ENCODE results near the gene ARHGAP42. TPM values are rescaled to one million over a fixed set of nuclear protein-coding genes. Genes with fewer than 3 reads are reported as not detected.
A peak's percentile ranks its signal among the peaks of the same experiment; 100 is the strongest.

ARHGAP42 gene
- under 1 TPM; 0.13 to 0.82 (median 0.49) TPM for total RNA-seq
- total RNA-seq (2013), result 0.41 TPM
- total RNA-seq, result 0 to 0.61 (median 0.17) reads per million in 29 experiments

GRCh38 chr11:100687054-100687629, at the start of gene ARHGAP42:
Gene ARHGAP42, plus strand, starts transcription at chr11:100687288. Its CDS starts 391 bp downstream, at chr11:100687679.
- Histone ChIP-seq H3K27ac (ENCODE audit: low read length) (no peak within 1 kb of the TSS), H3K9me3 (no peaks in the 10 kb centered on the region), H3K27me3 (replicated peaks in 1 of 2; ENCODE audit: control insufficient read depth in 2 of 2, extremely low read depth in 1 of 2, insufficient read depth in 2 of 2, low read length in 1 of 2) (peaks cover 0 to 14% of the 10 kb centered on the region in 2 experiments), H3K4me1 (ENCODE audit: control insufficient read depth in 1 of 2, extremely low read depth in 1 of 2, insufficient read depth in 2 of 2, low read length in 2 of 2) (peaks cover 0 to 6% of the 10 kb centered on the region in 2 experiments), H3K36me3 (ENCODE audit: control insufficient read depth in 2 of 2, extremely low read depth in 1 of 2, insufficient read depth in 1 of 2, low read length in 1 of 2) (no peaks in the 10 kb centered on the region), H3K4me3 (ENCODE audit: control insufficient read depth in 1 of 2, extremely low read depth in 1 of 2, low read length in 1 of 2) (peak within 1 kb of the TSS in 1 of 2 donors; percentile 95)
- peak; percentile 19 to 43 (median 39) for ATAC-seq (replicated peaks in 1 of 4)
- H3K27ac Mint-ChIP-seq, result peak within 1 kb of the TSS in 1 of 2 donors; percentile 52
- WGBS (ENCODE audit: insufficient coverage), result 2% methylated on average over 76 of the region's 80 CpGs
- peak in 7 of 35 experiments; percentile 1 to 10 (median 5) for DNase-seq
- H3K9me3 Mint-ChIP-seq, result peaks cover 0 to 3% (median 0%) of the 10 kb centered on the region in 3 donors
- no peaks in the 10 kb centered on the region for H3K36me3 Mint-ChIP-seq
- ChIA-PET CTCF (no interaction called here), POLR2A (no interaction called here)
- H3K27me3 Mint-ChIP-seq, result peaks cover 28 to 32% of the 10 kb centered on the region in 2 donors
- peak within 1 kb of the TSS; percentile 71 to 77 (median 75) for H3K4me3 Mint-ChIP-seq
- H3K4me1 Mint-ChIP-seq, result peaks cover 11 to 24% (median 19%) of the 10 kb centered on the region in 3 donors

- Mint-ChIP-seq H3K9me3 (peaks cover 4 to 9% (median 6%) of the 10 kb centered on the region in 3 donors), H3K27me3 (no peaks in the 10 kb centered on the region), H3K4me3 (no peak overlapping the region), H3K27ac (no peak overlapping the region), H3K4me1 (no peaks in the 10 kb centered on the region), H3K36me3 (no peaks in the 10 kb centered on the region)
- Histone ChIP-seq H3K27me3 (replicated peaks in 1 of 2; ENCODE audit: control insufficient read depth in 2 of 2, extremely low read depth in 1 of 2, insufficient read depth in 2 of 2, low read length in 1 of 2) (no peaks in the 10 kb centered on the region), H3K36me3 (ENCODE audit: control insufficient read depth in 2 of 2, extremely low read depth in 1 of 2, insufficient read depth in 1 of 2, low read length in 1 of 2) (no peaks in the 10 kb centered on the region), H3K9me3 (no peaks in the 10 kb centered on the region), H3K4me1 (ENCODE audit: control insufficient read depth in 1 of 2, extremely low read depth in 1 of 2, insufficient read depth in 2 of 2, low read length in 2 of 2) (no peaks in the 10 kb centered on the region), H3K4me3 (ENCODE audit: control insufficient read depth in 1 of 2, extremely low read depth in 1 of 2, low read length in 1 of 2) (no peak overlapping the region), H3K27ac (ENCODE audit: low read length) (no peak overlapping the region)
- no peak for DNase-seq
- 63% methylated on average over 4 of the region's 10 CpGs for WGBS (ENCODE audit: insufficient coverage)
- POLR2A ChIA-PET, result no interaction called here
- CTCF ChIA-PET, result no interaction called here
- ATAC-seq (replicated peaks in 1 of 4), result no peak
Observed at GRCh38 chr11:100637706-100638105, 49.4 kb upstream of the ARHGAP42 start.

GRCh38 chr11:100638648-100639047, 48.4 kb upstream of the ARHGAP42 start:
- no peak for DNase-seq
- no peaks in the 10 kb centered on the region for H3K36me3 Mint-ChIP-seq
- Histone ChIP-seq H3K36me3 (ENCODE audit: control insufficient read depth in 2 of 2, extremely low read depth in 1 of 2, insufficient read depth in 1 of 2, low read length in 1 of 2) (no peaks in the 10 kb centered on the region), H3K27ac (ENCODE audit: low read length) (no peak overlapping the region), H3K27me3 (replicated peaks in 1 of 2; ENCODE audit: control insufficient read depth in 2 of 2, extremely low read depth in 1 of 2, insufficient read depth in 2 of 2, low read length in 1 of 2) (no peaks in the 10 kb centered on the region), H3K9me3 (no peaks in the 10 kb centered on the region), H3K4me3 (ENCODE audit: control insufficient read depth in 1 of 2, extremely low read depth in 1 of 2, low read length in 1 of 2) (no peak overlapping the region), H3K4me1 (ENCODE audit: control insufficient read depth in 1 of 2, extremely low read depth in 1 of 2, insufficient read depth in 2 of 2, low read length in 2 of 2) (no peaks in the 10 kb centered on the region)
- no peak overlapping the region for H3K27ac Mint-ChIP-seq
- H3K4me1 Mint-ChIP-seq, result no peaks in the 10 kb centered on the region
- POLR2A ChIA-PET, result no interaction called here
- 80% methylated on average over 1 of the region's 1 CpG for WGBS (ENCODE audit: insufficient coverage)
- peaks cover 4 to 9% (median 6%) of the 10 kb centered on the region in 3 donors for H3K9me3 Mint-ChIP-seq
- ATAC-seq (replicated peaks in 1 of 4), result no peak
- H3K27me3 Mint-ChIP-seq, result no peaks in the 10 kb centered on the region
- CTCF ChIA-PET, result no interaction called here
- no peak overlapping the region for H3K4me3 Mint-ChIP-seq

- no peak overlapping the region for H3K27ac ChIP-seq (ENCODE audit: low read length)
- ChIA-PET POLR2A (no interaction called here), CTCF (no interaction called here)
- no peak overlapping the region for H3K27ac Mint-ChIP-seq
- ATAC-seq (replicated peaks in 1 of 4) (no peak), DNase-seq (no peak)
- no peaks in the 10 kb centered on the region for H3K27me3 ChIP-seq (replicated peaks in 1 of 2; ENCODE audit: control insufficient read depth in 2 of 2, extremely low read depth in 1 of 2, insufficient read depth in 2 of 2, low read length in 1 of 2)
- H3K36me3 Mint-ChIP-seq, result no peaks in the 10 kb centered on the region
- no peaks in the 10 kb centered on the region for H3K4me1 ChIP-seq (ENCODE audit: control insufficient read depth in 1 of 2, extremely low read depth in 1 of 2, insufficient read depth in 2 of 2, low read length in 2 of 2)
- H3K9me3 Mint-ChIP-seq, result peaks cover 4 to 9% (median 6%) of the 10 kb centered on the region in 3 donors
- no peaks in the 10 kb centered on the region for H3K27me3 Mint-ChIP-seq
- H3K4me1 Mint-ChIP-seq, result no peaks in the 10 kb centered on the region
- H3K36me3 ChIP-seq (ENCODE audit: control insufficient read depth in 2 of 2, extremely low read depth in 1 of 2, insufficient read depth in 1 of 2, low read length in 1 of 2), result no peaks in the 10 kb centered on the region
- no peak overlapping the region for H3K4me3 ChIP-seq (ENCODE audit: control insufficient read depth in 1 of 2, extremely low read depth in 1 of 2, low read length in 1 of 2)
- no peak overlapping the region for H3K4me3 Mint-ChIP-seq
- 69% methylated on average over 6 of the region's 9 CpGs for WGBS (ENCODE audit: insufficient coverage)
- no peaks in the 10 kb centered on the region for H3K9me3 ChIP-seq
Observed at GRCh38 chr11:100639140-100639539, 47.9 kb upstream of the ARHGAP42 start.

GRCh38 chr11:100640071-100640470, 47.0 kb upstream of the ARHGAP42 start:
- ATAC-seq (replicated peaks in 1 of 4) (no peak), DNase-seq (no peak)
- no CpG with 5 or more reads among the region's 2 CpGs for WGBS (ENCODE audit: insufficient coverage)
- Mint-ChIP-seq H3K36me3 (no peaks in the 10 kb centered on the region), H3K4me1 (no peaks in the 10 kb centered on the region), H3K27ac (no peak overlapping the region), H3K4me3 (no peak overlapping the region), H3K27me3 (no peaks in the 10 kb centered on the region), H3K9me3 (peaks cover under 1 to 6% (median 5%) of the 10 kb centered on the region in 3 donors)
- CTCF ChIA-PET, result no interaction called here
- Histone ChIP-seq H3K4me1 (ENCODE audit: control insufficient read depth in 1 of 2, extremely low read depth in 1 of 2, insufficient read depth in 2 of 2, low read length in 2 of 2) (no peaks in the 10 kb centered on the region), H3K27ac (ENCODE audit: low read length) (no peak overlapping the region), H3K9me3 (no peaks in the 10 kb centered on the region), H3K4me3 (ENCODE audit: control insufficient read depth in 1 of 2, extremely low read depth in 1 of 2, low read length in 1 of 2) (no peak overlapping the region), H3K27me3 (replicated peaks in 1 of 2; ENCODE audit: control insufficient read depth in 2 of 2, extremely low read depth in 1 of 2, insufficient read depth in 2 of 2, low read length in 1 of 2) (no peaks in the 10 kb centered on the region), H3K36me3 (ENCODE audit: control insufficient read depth in 2 of 2, extremely low read depth in 1 of 2, insufficient read depth in 1 of 2, low read length in 1 of 2) (no peaks in the 10 kb centered on the region)
- POLR2A ChIA-PET, result no interaction called here

GRCh38 chr11:100640646-100641045, 46.4 kb upstream of the ARHGAP42 start:
- H3K27me3 ChIP-seq (replicated peaks in 1 of 2; ENCODE audit: control insufficient read depth in 2 of 2, extremely low read depth in 1 of 2, insufficient read depth in 2 of 2, low read length in 1 of 2), result no peaks in the 10 kb centered on the region
- CTCF ChIA-PET, result no interaction called here
- Mint-ChIP-seq H3K4me1 (no peaks in the 10 kb centered on the region), H3K27me3 (no peaks in the 10 kb centered on the region), H3K27ac (no peak overlapping the region), H3K9me3 (peaks cover 3 to 6% (median 5%) of the 10 kb centered on the region in 3 donors), H3K4me3 (no peak overlapping the region), H3K36me3 (no peaks in the 10 kb centered on the region)
- H3K9me3 ChIP-seq, result no peaks in the 10 kb centered on the region
- no peak overlapping the region for H3K4me3 ChIP-seq (ENCODE audit: control insufficient read depth in 1 of 2, extremely low read depth in 1 of 2, low read length in 1 of 2)
- POLR2A ChIA-PET, result no interaction called here
- no peak overlapping the region for H3K27ac ChIP-seq (ENCODE audit: low read length)
- no CpG with 5 or more reads among the region's 1 CpG for WGBS (ENCODE audit: insufficient coverage)
- DNase-seq, result no peak
- H3K36me3 ChIP-seq (ENCODE audit: control insufficient read depth in 2 of 2, extremely low read depth in 1 of 2, insufficient read depth in 1 of 2, low read length in 1 of 2), result no peaks in the 10 kb centered on the region
- no peak for ATAC-seq (replicated peaks in 1 of 4)
- no peaks in the 10 kb centered on the region for H3K4me1 ChIP-seq (ENCODE audit: control insufficient read depth in 1 of 2, extremely low read depth in 1 of 2, insufficient read depth in 2 of 2, low read length in 2 of 2)

Data from T-cell (primary cell).